K562 (cell line): ENCODE measurements around the gene APBA2.

Source experiments
- ESRRA ChIP-seq: fragments of 450-650 bp; IDR thresholded peaks from 2 replicates; pipeline ENCODE4 v1.6.1; 2014; ENCODE audit warnings: low read depth, mild to moderate bottlenecking, moderate library complexity, borderline replicate concordance
- ETV5 ChIP-seq: sonication (generic); formaldehyde crosslinking; IDR thresholded peaks from 2 replicates; pipeline ENCODE4 v1.4.0; 2020; ENCODE audit warnings: low read depth, mild to moderate bottlenecking, missing genetic modification reagents
- FOXA1 ChIP-seq: fragments of 450-650 bp; IDR thresholded peaks from 2 replicates; pipeline ENCODE4 v1.6.1; 2016; ENCODE audit warnings: mild to moderate bottlenecking, borderline replicate concordance
- GTF2F1 ChIP-seq: IDR thresholded peaks from 2 replicates; pipeline ENCODE4 v1.6.1; 2011; ENCODE audit warnings: low read depth, low read length, improper control_type of control experiment
- HDGF ChIP-seq: fragments of 450-650 bp; IDR thresholded peaks from 2 replicates; pipeline ENCODE4 v1.6.1; 2016
- IRF2 ChIP-seq: sonication (generic); formaldehyde crosslinking; IDR thresholded peaks from 2 replicates; pipeline ENCODE4 v1.8.1; 2022; ENCODE audit warnings: mild to moderate bottlenecking, missing genetic modification reagents
- JUND ChIP-seq, 2 experiments: IDR thresholded peaks; 2 replicates in 1 of 2; 3 replicates in 1 of 2; pipeline ENCODE4 v1.6.1; 2011; ENCODE audit warnings: borderline replicate concordance in 2 of 2, low read depth in 2 of 2, low read length in 2 of 2, improper control_type of control experiment in 1 of 2, missing biosample characterization in 1 of 2, missing genetic modification characterization in 1 of 2, missing genetic modification reagents in 1 of 2
- MCM7 ChIP-seq, 2 experiments: fragments of 450-650 bp; IDR thresholded peaks; 2 replicates each; pipeline ENCODE4 v1.6.1; 2016 to 2018
- THAP7 ChIP-seq: fragments of 250-450 bp; sonication (Bioruptor Pico); IDR thresholded peaks from 2 replicates; pipeline ENCODE4 v1.5.0; 2021

GRCh38 chr15:29117778-29118177 lies 232.0 kb downstream of the APBA2 start:
- no peak for TF ChIP-seq ETV5 (CRISPR knock-in tag)
- TF ChIP-seq FOXA1 = no peak
- no peak for TF ChIP-seq HDGF
- no peak for TF ChIP-seq GTF2F1
- no peak for TF ChIP-seq MCM7 (IDR thresholded peaks at IDR 0.05)
- no peak for TF ChIP-seq JUND (IDR thresholded peaks at IDR 0.05; ENCODE audit: borderline replicate concordance, low read depth, low read length)
- TF ChIP-seq JUND (tag; IDR thresholded peaks at IDR 0.05; ENCODE audit: borderline replicate concordance, low read depth, low read length) = no peak
- TF ChIP-seq ESRRA = no peak
- TF ChIP-seq IRF2 = no peak
- TF ChIP-seq THAP7 = no peak
